CD14-positive monocyte (primary cell): ENCODE measurements around the gene RNU2-63P. TPM values are rescaled to one million over a fixed set of nuclear protein-coding genes. Genes with fewer than 3 reads are reported as not detected.
A peak's percentile ranks its signal among the peaks of the same experiment; 100 is the strongest.

Source experiments
- DNase-seq, 3 donors: peaks; one replicate each; pipeline ENCODE4 v3.0.0-alpha.2; 2011 to 2022
- H2AFZ ChIP-seq: 2 replicates; pipeline ENCODE4 v1.6.0; 2012; ENCODE audit warnings: mild to moderate bottlenecking, low read depth, low read length, inconsistent platforms; ENCODE audit not compliant: insufficient read depth, poor library complexity, severe bottlenecking
- H3K27ac ChIP-seq, 2 donors: 1 replicate in 1 of 2; 2 replicates in 1 of 2; pipeline ENCODE4 v1.5.1; 2012 to 2013; ENCODE audit warnings: low read length in 2 of 2, control low read depth in 1 of 2, inconsistent platforms in 1 of 2, low read depth in 1 of 2, mild to moderate bottlenecking in 1 of 2
- H3K27me3 ChIP-seq, 2 donors: one replicate each; pipeline versions ENCODE4 v1.6.0 to v1.6.1; 2011 to 2013; ENCODE audit warnings: low read length in 2 of 2; ENCODE audit not compliant: control insufficient read depth in 2 of 2, insufficient read depth in 2 of 2
- H3K36me3 ChIP-seq, 2 donors: replicated peaks in 1 of 2; 1 replicate in 1 of 2; 2 replicates in 1 of 2; pipeline versions ENCODE4 v1.5.1 to v1.6.1; 2012 to 2013; ENCODE audit warnings: low read length in 2 of 2, control low read depth in 1 of 2, inconsistent platforms in 1 of 2, mild to moderate bottlenecking in 1 of 2; ENCODE audit not compliant: insufficient read depth in 2 of 2, control insufficient read depth in 1 of 2
- H3K4me1 ChIP-seq, 2 donors: 1 replicate in 1 of 2; 2 replicates in 1 of 2; pipeline versions ENCODE4 v1.5.1 to v1.6.1; 2012 to 2013; ENCODE audit warnings: low read length in 2 of 2, control low read depth in 1 of 2, inconsistent platforms in 1 of 2, mild to moderate bottlenecking in 1 of 2, moderate library complexity in 1 of 2; ENCODE audit not compliant: insufficient read depth in 2 of 2, control insufficient read depth in 1 of 2
- H3K4me2 ChIP-seq: replicated peaks from 2 replicates; pipeline ENCODE3; 2012; ENCODE audit warnings: low read length, moderate library complexity, mild to moderate bottlenecking; ENCODE audit not compliant: poor library complexity, severe bottlenecking; ENCODE audit errors: extremely low read depth
- H3K4me3 ChIP-seq, 3 experiments: fragments of 200-600 bp in 1 of 3; sonication (generic) in 1 of 3; replicated peaks in 1 of 3; 1 replicate in 2 of 3; 2 replicates in 1 of 3; pipeline ENCODE4 v1.5.1; 2011 to 2013; ENCODE audit warnings: low read length in 3 of 3, mild to moderate bottlenecking in 3 of 3, control low read depth in 2 of 3, low read depth in 2 of 3, inconsistent platforms in 1 of 3, moderate library complexity in 1 of 3
- H3K79me2 ChIP-seq: 2 replicates; pipeline ENCODE4 v1.6.0; 2012; ENCODE audit warnings: mild to moderate bottlenecking, control low read depth, inconsistent platforms, low read length, moderate library complexity; ENCODE audit not compliant: insufficient read depth
- H3K9ac ChIP-seq: 2 replicates; pipeline ENCODE4 v1.6.0; 2017; ENCODE audit warnings: low read length, mild to moderate bottlenecking; ENCODE audit not compliant: insufficient read depth, poor library complexity, severe bottlenecking
- H3K9me3 ChIP-seq, 2 donors: replicated peaks in 1 of 2; 1 replicate in 1 of 2; 2 replicates in 1 of 2; pipeline versions ENCODE4 v1.5.1 to v1.6.1; 2012 to 2013; ENCODE audit warnings: low read length in 2 of 2, control low read depth in 1 of 2; ENCODE audit not compliant: control insufficient read depth in 1 of 2, insufficient read depth in 1 of 2
- H4K20me1 ChIP-seq: 2 replicates; pipeline ENCODE4 v1.6.0; 2012; ENCODE audit warnings: mild to moderate bottlenecking, low read length, control low read depth, moderate library complexity; ENCODE audit not compliant: insufficient read depth
- H3K27ac Mint-ChIP-seq, 7 donors: one replicate each; pipeline ENCODE4 v1.8.0; 2020; ENCODE audit warnings: mild to moderate bottlenecking in 7 of 7, mixed read lengths in 7 of 7, moderate library complexity in 6 of 7, inconsistent platforms in 2 of 7
- H3K27me3 Mint-ChIP-seq, 3 donors: one replicate each; pipeline ENCODE4 v1.8.0; 2021 to 2022; ENCODE audit warnings: low read depth in 3 of 3, mild to moderate bottlenecking in 3 of 3, mixed read lengths in 3 of 3, moderate library complexity in 3 of 3, inconsistent platforms in 1 of 3
- H3K36me3 Mint-ChIP-seq, 2 donors: one replicate each; pipeline ENCODE4 v1.8.0; 2020; ENCODE audit warnings: mixed read lengths in 2 of 2, inconsistent platforms in 1 of 2, mild to moderate bottlenecking in 1 of 2
- H3K4me1 Mint-ChIP-seq: one replicate; pipeline ENCODE4 v1.8.0; 2020; ENCODE audit warnings: mild to moderate bottlenecking, mixed read lengths
- H3K4me3 Mint-ChIP-seq, 2 donors: one replicate each; pipeline ENCODE4 v1.8.0; 2020; ENCODE audit warnings: mild to moderate bottlenecking in 2 of 2, mixed read lengths in 2 of 2, moderate library complexity in 1 of 2
- H3K9me3 Mint-ChIP-seq, 7 donors: one replicate each; pipeline ENCODE4 v1.8.0; 2020 to 2022; ENCODE audit warnings: mixed read lengths in 7 of 7, mild to moderate bottlenecking in 6 of 7, moderate library complexity in 6 of 7, inconsistent platforms in 2 of 7
- WGBS: methylation state at CpG from one replicate; pipeline ENCODE4 v1.1.5; 2013; ENCODE audit warnings: missing lambda C conversion rate; ENCODE audit not compliant: insufficient coverage; 5-methylcytosine and 5-hydroxymethylcytosine counted together
- intact Hi-C, 2 donors: fragments of 100-400 bp; cut with micrococcal nuclease; formaldehyde crosslinking; loops; one replicate each; pipeline versions ENCODE4 v1.15.0 to v1.15.1; 2023
- polyA minus RNA-seq: library from RNA; depleted of rRNA, polyadenylated mRNA; stranded (reverse); fragments of >200 nt; gene quantifications from 2 replicates; pipeline ENCODE4 v1.2.3, GENCODE V29; 2012
- polyA plus RNA-seq, 3 donors: library from polyadenylated mRNA; depleted of rRNA in 1 of 3; unstranded in 2 of 3; stranded (reverse) in 1 of 3; fragments of 300-500 nt in 2 of 3; fragments of >200 nt in 1 of 3; fragmentation: Illumina TruSeq in 2 of 3; gene quantifications; 1 replicate in 2 of 3; 2 replicates in 1 of 3; pipeline ENCODE4 v1.2.3, GENCODE V29; 2012 to 2021
- total RNA-seq, 12 experiments: library from RNA in 1 of 12; stranded (reverse) in 1 of 12; fragments of 120-200 nt in 1 of 12; gene quantifications; one replicate each; pipeline ENCODE4 v1.2.4 and lab custom pipeline; 2013 to 2026; ENCODE audit warnings: mixed read lengths in 6 of 12, inconsistent platforms in 1 of 12
- TF ChIP-seq, protein P1 (sequence below): fragments of 200-600 bp; IDR thresholded peaks from one replicate; pipeline ENCODE4 v1.8.0; 2022; ENCODE audit warnings: antibody characterized with exemption, mild to moderate bottlenecking

Gene RNU2-63P
- 71.4 TPM for total RNA-seq (2013)
- polyA plus RNA-seq (1 to 10 TPM in 2 of 3 donors, not detected in 1; 7.5 to 8.0 TPM), polyA minus RNA-seq (not detected in 2 replicates), total RNA-seq (lab: John Stamatoyannopoulos, UW) (3.2 to 35.5 (median 10.3) reads per million in 11 experiments)

DNA sequence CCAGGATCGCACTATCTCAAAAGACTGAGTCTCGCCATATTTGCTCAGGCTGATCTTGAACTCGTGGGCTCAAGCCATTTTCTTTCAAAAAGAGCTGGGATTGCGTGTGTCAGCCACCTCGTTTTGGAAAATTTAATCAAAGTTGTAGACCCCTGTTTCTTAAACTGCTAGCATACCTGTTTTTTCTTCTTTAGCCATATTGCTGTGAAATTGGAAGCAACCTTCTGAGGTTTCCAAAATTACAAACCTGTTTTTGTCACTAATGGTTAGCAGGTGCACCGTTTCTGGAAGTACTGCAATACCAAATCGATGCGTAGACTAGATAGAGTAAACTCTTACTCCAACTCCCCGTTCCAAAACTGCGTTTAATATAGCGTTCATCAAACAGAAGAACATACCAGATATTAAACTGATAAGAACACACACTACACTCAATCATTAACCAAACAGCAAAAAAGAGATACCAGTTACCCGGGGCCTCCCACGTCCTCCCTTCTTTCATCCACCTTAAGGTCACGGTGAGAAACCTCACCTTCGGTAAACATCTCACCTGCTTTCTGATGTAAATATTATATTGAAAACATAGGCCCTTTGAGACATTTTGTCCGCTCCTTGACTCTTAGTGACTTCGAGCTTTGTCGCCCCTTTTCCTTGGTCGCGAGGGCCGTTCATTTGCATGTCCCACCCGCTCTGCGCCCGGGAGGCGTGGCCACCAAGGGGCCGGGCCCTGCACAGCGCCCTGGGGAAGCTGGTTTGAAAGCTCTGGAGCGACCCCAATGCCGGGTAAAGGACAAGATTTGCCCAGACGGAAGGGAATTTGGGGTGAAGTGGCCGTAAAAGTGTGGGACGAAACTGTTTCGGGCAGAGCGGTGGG, at the start of gene RNU2-63P:
Gene RNU2-63P (minus strand): TSS at position 462 of the 874 bp plus-strand sequence.
- Histone ChIP-seq H4K20me1 (no peaks in the 10 kb centered on the region), H3K36me3 (no peaks in the 10 kb centered on the region), H3K9ac (peak within 1 kb of the TSS; percentile 54), H3K9me3 (no peaks in the 10 kb centered on the region), H3K4me1 (peaks cover 10 to 13% of the 10 kb centered on the region in 2 donors), H3K4me3 (peak within 1 kb of the TSS; percentile 53 to 84 (median 72)), H3K27ac (peak within 1 kb of the TSS in 1 of 2 donors; percentile 60), H2AFZ (peak within 1 kb of the TSS; percentile 91), H3K4me2 (peak within 1 kb of the TSS; percentile 93), H3K27me3 (peaks cover 0 to 2% of the 10 kb centered on the region in 2 donors), H3K79me2 (no peaks in the 10 kb centered on the region)
- Mint-ChIP-seq H3K36me3 (no peaks in the 10 kb centered on the region), H3K4me3 (peak within 1 kb of the TSS; percentile 96 to 99), H3K27ac (peak within 1 kb of the TSS; percentile 79 to 97 (median 92)), H3K4me1 (peaks cover 18% of the 10 kb centered on the region), H3K9me3 (peaks cover 4 to 8% (median 5%) of the 10 kb centered on the region in 7 donors), H3K27me3 (peaks cover 0 to 9% (median 8%) of the 10 kb centered on the region in 3 donors)
- intact Hi-C loops: loop anchor here in 1 of 2 donors (5.0 kb wide), 1 partner anchor 46 kb away; no protein-coding TSS in a partner anchor
- 10% methylated on average over 24 of the region's 34 CpGs for WGBS
- TF ChIP-seq, protein P1, sequence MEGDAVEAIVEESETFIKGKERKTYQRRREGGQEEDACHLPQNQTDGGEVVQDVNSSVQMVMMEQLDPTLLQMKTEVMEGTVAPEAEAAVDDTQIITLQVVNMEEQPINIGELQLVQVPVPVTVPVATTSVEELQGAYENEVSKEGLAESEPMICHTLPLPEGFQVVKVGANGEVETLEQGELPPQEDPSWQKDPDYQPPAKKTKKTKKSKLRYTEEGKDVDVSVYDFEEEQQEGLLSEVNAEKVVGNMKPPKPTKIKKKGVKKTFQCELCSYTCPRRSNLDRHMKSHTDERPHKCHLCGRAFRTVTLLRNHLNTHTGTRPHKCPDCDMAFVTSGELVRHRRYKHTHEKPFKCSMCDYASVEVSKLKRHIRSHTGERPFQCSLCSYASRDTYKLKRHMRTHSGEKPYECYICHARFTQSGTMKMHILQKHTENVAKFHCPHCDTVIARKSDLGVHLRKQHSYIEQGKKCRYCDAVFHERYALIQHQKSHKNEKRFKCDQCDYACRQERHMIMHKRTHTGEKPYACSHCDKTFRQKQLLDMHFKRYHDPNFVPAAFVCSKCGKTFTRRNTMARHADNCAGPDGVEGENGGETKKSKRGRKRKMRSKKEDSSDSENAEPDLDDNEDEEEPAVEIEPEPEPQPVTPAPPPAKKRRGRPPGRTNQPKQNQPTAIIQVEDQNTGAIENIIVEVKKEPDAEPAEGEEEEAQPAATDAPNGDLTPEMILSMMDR: no peak
- DNase-seq: peak; percentile 37 to 62 (median 60)

DNA sequence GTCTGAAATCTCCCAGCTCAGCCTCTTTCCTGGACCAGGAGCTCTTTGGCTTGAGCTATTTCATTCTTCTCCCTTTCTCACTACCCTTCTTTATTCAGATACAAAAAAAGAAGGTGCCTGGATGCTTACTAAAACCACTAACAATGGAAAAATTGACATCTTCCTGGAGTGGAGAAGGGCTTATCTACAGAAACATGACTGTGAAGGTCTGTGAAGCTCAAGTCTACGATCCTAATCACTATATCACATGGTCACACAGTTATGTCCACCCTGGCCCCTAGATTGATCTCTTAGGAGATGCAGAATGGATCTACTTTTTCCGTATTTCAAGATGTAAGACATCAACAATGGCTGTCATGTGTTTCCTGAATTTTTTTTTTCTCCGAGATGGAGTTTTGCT, 44.9 kb upstream of the RNU2-63P start:
- Mint-ChIP-seq H3K36me3 (no peaks in the 10 kb centered on the region), H3K27me3 (peaks cover 0 to 1% (median 0%) of the 10 kb centered on the region in 3 donors), H3K4me1 (peaks cover 13% of the 10 kb centered on the region), H3K4me3 (no peak overlapping the region), H3K27ac (no peak overlapping the region), H3K9me3 (peaks cover 0 to 2% (median 0%) of the 10 kb centered on the region in 7 donors)
- H2AFZ ChIP-seq: no peak overlapping the region
- no peak overlapping the region for H3K9ac ChIP-seq
- H3K4me3 ChIP-seq: no peak overlapping the region
- no peaks in the 10 kb centered on the region for H3K27me3 ChIP-seq
- no peak for DNase-seq
- intact Hi-C loops: loop anchor here in 1 of 2 donors (2.0 to 5.0 kb wide), 2 partner anchors 44 to 100 kb away; partner anchors contain the start of gene RNU2-63P
- H3K9me3 ChIP-seq: no peaks in the 10 kb centered on the region
- no peaks in the 10 kb centered on the region for H3K79me2 ChIP-seq
- H3K36me3 ChIP-seq: no peaks in the 10 kb centered on the region
- H3K4me1 ChIP-seq: peaks cover under 1 to 1% of the 10 kb centered on the region in 2 donors
- no peaks in the 10 kb centered on the region for H4K20me1 ChIP-seq
- no CpG with 5 or more reads among the region's 3 CpGs for WGBS
- TF ChIP-seq, protein P1: no peak
- H3K4me2 ChIP-seq: no peak overlapping the region
- H3K27ac ChIP-seq: no peak overlapping the region
